ENCODE results near the gene E2F4.

Gene E2F4

GRCh38 chr16:67215706-67216105 lies 23.8 kb downstream of the E2F4 start:
- no peaks in the 10 kb centered on the region for H3K4me1 Mint-ChIP-seq
- DNase-seq, result no peak
- H3K27me3 Mint-ChIP-seq (ENCODE audit: low read depth, poor library complexity), result peaks cover 15% of the 10 kb centered on the region
- H3K4me3 Mint-ChIP-seq, result no peak overlapping the region
- H3K36me3 Mint-ChIP-seq (ENCODE audit: low read depth), result no peaks in the 10 kb centered on the region
- no peak for TF ChIP-seq CTCF (IDR thresholded peaks at IDR 0.05)
- peak overlapping the region; percentile 19 for H3K27ac Mint-ChIP-seq
- no peaks in the 10 kb centered on the region for H3K9me3 Mint-ChIP-seq

GRCh38 chr16:67216612-67217490 lies 24.9 kb downstream of the E2F4 start:
- DNase-seq, result no peak
- Mint-ChIP-seq H3K4me1 (no peaks in the 10 kb centered on the region), H3K4me3 (no peak overlapping the region), H3K36me3 (ENCODE audit: low read depth) (no peaks in the 10 kb centered on the region), H3K27ac (peak overlapping the region; percentile 22), H3K9me3 (no peaks in the 10 kb centered on the region), H3K27me3 (ENCODE audit: low read depth, poor library complexity) (peaks cover 19% of the 10 kb centered on the region)
- TF ChIP-seq CTCF (IDR thresholded peaks at IDR 0.05), result no peak

- peaks cover 13% of the 10 kb centered on the region for H3K36me3 Mint-ChIP-seq (ENCODE audit: low read depth)
These were observed 32.0 kb downstream of the E2F4 start for GRCh38 chr16:67223992-67224391.

GRCh38 chr16:67226295-67226803 lies 34.4 kb downstream of the E2F4 start:
- no peaks in the 10 kb centered on the region for H3K9me3 Mint-ChIP-seq
- no peak for TF ChIP-seq CTCF (IDR thresholded peaks at IDR 0.05)
- H3K36me3 Mint-ChIP-seq (ENCODE audit: low read depth), result peaks cover 22% of the 10 kb centered on the region
- no peak for DNase-seq
- peaks cover 14% of the 10 kb centered on the region for H3K27me3 Mint-ChIP-seq (ENCODE audit: low read depth, poor library complexity)
- H3K4me1 Mint-ChIP-seq, result peaks cover 28% of the 10 kb centered on the region
- H3K4me3 Mint-ChIP-seq, result peak overlapping the region; percentile 100
- no peak overlapping the region for H3K27ac Mint-ChIP-seq

More at GRCh38 chr16:67223992-67224391, 32.0 kb downstream of the E2F4 start:
- Mint-ChIP-seq H3K27ac (no peak overlapping the region), H3K4me1 (peaks cover 28% of the 10 kb centered on the region), H3K27me3 (ENCODE audit: low read depth, poor library complexity) (peaks cover 18% of the 10 kb centered on the region), H3K9me3 (no peaks in the 10 kb centered on the region), H3K4me3 (no peak overlapping the region)
- TF ChIP-seq CTCF (IDR thresholded peaks at IDR 0.05), result no peak
- DNase-seq, result no peak

- no peak for TF ChIP-seq CTCF (IDR thresholded peaks at IDR 0.05)
- peak; percentile 99 for DNase-seq
- Mint-ChIP-seq H3K27ac (peak within 1 kb of the TSS; percentile 97), H3K9me3 (no peaks in the 10 kb centered on the region), H3K27me3 (ENCODE audit: low read depth, poor library complexity) (peaks cover 14% of the 10 kb centered on the region), H3K4me1 (peaks cover 28% of the 10 kb centered on the region), H3K36me3 (ENCODE audit: low read depth) (peaks cover 22% of the 10 kb centered on the region), H3K4me3 (peak within 1 kb of the TSS; percentile 100)
These were observed 35.0 kb downstream of the E2F4 start, which contains the start of gene TMEM208 for GRCh38 chr16:67226804-67227566. TMEM208 (plus strand) TSS chr16:67227130; CDS start chr16:67227219, 89 bp downstream.
